Jurkat, Clone E6-1 (cell line): Measurements from ENCODE around the gene KIF1A.

Experiments
- DNase-seq: peaks from one replicate; pipeline ENCODE4 v3.0.0-alpha.2; 2011; ENCODE audit warnings: low read depth, low spot score
- H3K4me3 ChIP-seq: 2 replicates; pipeline ENCODE4 v1.5.1; 2011; ENCODE audit warnings: mild to moderate bottlenecking, low read length, control low read depth, moderate library complexity

Gene KIF1A

DNA sequence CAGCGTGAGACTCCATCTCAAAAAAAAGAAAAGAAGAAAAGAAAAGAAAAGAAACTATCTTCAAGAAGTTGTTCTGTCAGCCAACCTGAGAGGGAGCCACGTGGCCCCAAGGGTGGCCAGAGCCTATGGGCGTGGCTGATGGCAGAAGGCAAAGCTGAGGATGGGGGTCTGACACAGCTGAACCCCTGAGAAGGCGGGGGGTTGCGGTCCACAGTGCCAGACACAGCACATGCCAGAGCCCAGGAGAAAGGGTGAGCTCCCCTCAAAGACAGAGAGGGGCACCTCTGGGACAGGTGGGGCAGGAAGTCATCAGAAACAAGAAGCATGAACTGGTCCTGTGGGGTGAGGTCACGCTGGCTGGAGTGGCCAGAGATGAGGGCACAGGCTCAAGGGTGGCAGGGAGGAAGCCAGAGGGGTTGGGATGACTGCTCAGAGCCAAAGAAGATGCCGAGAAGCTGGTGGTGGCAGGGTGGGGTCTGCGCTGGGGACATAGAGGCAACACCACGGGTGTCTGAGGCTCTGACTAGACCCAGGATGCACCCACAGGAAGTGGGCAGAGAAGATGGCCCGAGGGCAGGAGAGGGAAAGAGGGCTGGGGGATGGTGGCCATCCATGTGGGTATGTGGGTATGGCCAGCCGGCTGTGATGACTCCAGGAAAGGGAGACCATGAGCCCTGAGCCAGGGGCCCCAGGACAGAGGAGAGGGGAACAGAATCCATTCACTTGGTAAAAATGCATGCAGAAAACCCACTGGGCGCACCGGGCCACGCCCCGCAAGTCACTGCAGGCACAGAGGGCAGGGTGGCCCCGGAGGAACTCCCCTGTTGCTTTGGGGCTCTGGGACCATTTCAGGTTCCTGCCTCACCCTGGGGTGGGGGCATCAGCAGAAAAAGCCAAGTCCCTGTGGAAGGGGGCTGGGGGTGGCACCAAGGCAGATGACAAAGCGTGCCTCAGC is 8.4 kb downstream of the KIF1A start:
- H3K4me3 ChIP-seq, result no peak overlapping the region
- no peak for DNase-seq

DNA sequence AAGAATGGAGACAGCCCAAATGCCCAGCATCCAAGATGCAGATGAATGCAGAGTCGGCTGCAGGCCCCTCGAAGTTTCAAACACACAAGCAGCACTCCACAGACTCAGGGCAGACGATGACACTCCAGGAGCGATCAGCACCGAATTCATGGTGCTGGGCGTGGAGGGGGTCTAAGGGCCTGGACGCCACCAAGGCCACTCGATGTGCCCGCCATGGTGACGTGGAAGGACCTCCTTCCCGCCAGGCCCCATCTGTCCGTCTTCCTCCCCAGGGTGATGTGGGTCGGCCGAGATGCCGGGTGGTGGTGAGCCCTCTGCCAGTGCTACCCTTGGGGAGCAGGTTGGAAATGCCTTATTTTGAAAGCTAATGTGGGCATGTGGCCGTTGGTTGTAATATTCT is 9.4 kb downstream of the KIF1A start:
- H3K4me3 ChIP-seq, result no peak overlapping the region
- no peak for DNase-seq

- no peak for DNase-seq
Observed at GRCh38 chr2:240810199-240810598, 9.8 kb downstream of the KIF1A start.

DNA sequence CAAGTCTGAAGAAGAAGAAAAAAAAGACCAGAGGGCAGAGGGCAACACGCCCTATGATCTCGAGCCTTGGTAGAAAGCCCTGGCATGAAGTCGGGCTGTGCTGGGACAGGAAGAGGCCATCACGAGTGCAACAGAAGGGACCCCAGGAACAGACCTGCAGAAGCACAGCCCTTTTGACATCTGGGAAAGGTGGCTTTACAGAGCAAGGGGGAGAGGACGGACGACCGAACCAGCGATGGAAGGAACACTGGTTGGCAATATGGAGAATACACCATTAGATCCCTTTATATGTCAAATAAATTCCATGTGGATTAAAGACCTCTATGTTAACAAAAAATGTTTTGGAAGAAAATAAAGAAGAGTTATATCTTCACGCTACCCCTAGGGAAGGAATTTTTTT is 10.7 kb downstream of the KIF1A start:
- DNase-seq, result no peak

More at GRCh38 chr2:240810199-240810598, 9.8 kb downstream of the KIF1A start:
- H3K4me3 ChIP-seq, result no peak overlapping the region

GRCh38 chr2:240806459-240806858 is 13.6 kb downstream of the KIF1A start:
- DNase-seq, result no peak
- no peak overlapping the region for H3K4me3 ChIP-seq

More for the DNA sequence above, 10.7 kb downstream of the KIF1A start:
- no peak overlapping the region for H3K4me3 ChIP-seq

GRCh38 chr2:240806006-240806405 is 14.0 kb downstream of the KIF1A start:
- no peak for DNase-seq
- H3K4me3 ChIP-seq, result no peak overlapping the region

DNA sequence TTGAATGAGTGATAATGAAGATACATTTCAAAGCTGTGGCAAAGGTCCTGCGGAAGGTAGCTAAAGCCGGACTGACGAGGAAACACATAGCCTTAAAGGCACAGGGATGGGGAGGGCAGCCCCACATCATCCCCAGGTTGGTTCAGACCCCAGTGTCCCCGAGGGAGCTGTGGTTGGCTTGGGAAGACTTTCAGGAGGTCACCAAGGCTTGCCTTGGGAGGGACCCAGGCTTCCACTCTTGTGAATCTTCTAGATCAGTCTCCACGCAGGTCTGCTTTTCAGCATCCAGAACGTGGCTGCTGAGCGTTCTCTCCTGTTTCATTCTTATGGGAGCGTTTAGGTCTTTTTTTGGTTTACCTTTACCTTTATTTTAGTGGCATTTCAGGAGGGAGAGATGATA is 16.8 kb downstream of the KIF1A start:
- no peak overlapping the region for H3K4me3 ChIP-seq
- DNase-seq, result no peak

GRCh38 chr2:240799033-240799820 is 20.8 kb downstream of the KIF1A start:
- H3K4me3 ChIP-seq, result no peak overlapping the region

GRCh38 chr2:240798327-240798905 is 21.6 kb downstream of the KIF1A start:
- DNase-seq, result no peak
- no peak overlapping the region for H3K4me3 ChIP-seq

More at GRCh38 chr2:240799033-240799820, 20.8 kb downstream of the KIF1A start:
- no peak for DNase-seq

GRCh38 chr2:240797914-240798313 is 22.1 kb downstream of the KIF1A start:
- no peak for DNase-seq
- H3K4me3 ChIP-seq, result no peak overlapping the region

GRCh38 chr2:240797500-240797895 is 22.5 kb downstream of the KIF1A start:
- no peak overlapping the region for H3K4me3 ChIP-seq
- DNase-seq, result no peak

GRCh38 chr2:240796543-240797499 is 23.2 kb downstream of the KIF1A start:
- peak; percentile 50 for DNase-seq
- no peak overlapping the region for H3K4me3 ChIP-seq

GRCh38 chr2:240795916-240796510 is 24.0 kb downstream of the KIF1A start:
- H3K4me3 ChIP-seq, result no peak overlapping the region
- no peak for DNase-seq

DNA sequence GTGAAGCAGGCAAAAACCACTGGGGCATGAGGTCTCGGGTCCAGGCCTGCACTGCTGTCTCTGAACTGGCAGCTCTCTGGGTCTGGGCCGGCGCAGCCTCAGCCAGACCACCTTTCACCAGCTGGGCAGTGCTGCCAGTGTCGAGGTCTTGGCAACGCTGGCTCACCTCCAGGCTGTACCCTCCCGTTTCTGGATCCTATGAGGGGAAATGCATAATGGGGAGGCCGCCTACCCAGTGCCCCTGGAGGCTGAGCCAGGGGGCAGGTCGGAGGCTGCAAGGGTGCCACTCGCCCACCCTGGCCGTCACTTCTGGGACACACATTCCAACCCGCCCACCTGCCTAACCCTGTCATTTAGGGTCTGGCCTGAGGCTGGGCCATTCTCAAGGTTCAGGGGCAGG is 24.6 kb downstream of the KIF1A start:
- H3K4me3 ChIP-seq, result no peak overlapping the region
- no peak for DNase-seq

DNA sequence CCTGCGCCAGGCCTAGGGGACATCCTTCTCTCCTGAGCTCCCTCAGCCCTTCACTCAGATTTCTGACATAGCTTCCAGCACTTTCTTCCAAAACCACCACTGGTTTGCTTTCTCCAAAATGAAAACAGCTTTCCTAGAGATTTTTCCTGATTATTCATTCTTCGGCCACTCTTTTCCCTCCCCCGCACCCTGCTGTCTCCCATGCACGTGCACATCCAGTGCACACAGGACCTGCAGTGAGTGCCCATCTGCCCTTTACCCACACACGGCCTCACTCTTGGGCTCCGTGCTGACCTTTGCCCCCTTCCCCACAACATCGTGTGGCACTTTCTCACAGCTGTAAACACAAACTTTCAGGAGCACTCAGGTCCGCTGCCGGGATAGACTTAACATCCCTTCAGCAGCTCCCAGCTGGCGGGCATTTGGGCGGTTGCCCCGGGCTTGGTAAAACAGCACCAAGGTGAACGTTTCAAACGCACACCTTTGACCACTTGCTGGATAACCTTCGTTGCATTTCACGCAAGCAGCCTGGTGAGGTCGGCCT is 25.8 kb downstream of the KIF1A start:
- DNase-seq, result no peak
- H3K4me3 ChIP-seq, result no peak overlapping the region

GRCh38 chr2:240793313-240794177 is 26.5 kb downstream of the KIF1A start:
- DNase-seq, result no peak
- H3K4me3 ChIP-seq, result no peak overlapping the region

- H3K4me3 ChIP-seq, result no peak overlapping the region
- no peak for DNase-seq
Observed at GRCh38 chr2:240792629-240793312, 27.2 kb downstream of the KIF1A start.
